ENCODE results near the gene OCRL.

Gene OCRL

DNA sequence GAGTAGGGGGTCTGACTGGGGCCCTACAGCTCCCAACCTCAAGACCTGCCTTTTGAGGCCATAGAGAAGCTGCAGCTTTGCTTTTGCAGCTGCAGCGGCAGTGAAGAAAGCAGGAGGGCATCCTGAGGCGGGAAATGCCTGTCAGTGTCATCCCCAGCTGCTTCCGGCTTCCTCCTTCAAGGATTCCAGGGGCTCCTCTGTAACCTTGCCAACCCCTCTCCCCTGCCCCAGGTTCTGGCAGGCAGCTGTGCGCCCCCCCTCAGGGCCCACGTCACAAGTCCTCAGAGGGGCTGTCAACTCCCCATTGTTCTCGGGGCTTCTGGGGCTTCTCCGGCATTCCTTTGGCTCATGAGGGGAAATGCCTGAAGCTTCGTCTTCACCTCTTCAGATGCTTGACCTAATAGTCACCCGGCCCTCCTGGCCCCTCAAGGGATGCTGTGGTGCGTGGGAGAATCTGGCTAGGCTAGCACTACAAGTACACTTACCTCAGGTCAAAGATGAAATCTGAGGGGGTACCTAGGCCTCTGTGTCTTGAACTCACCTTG lies 82.8 kb downstream of the OCRL start:
- DNase-seq (ENCODE audit: low read depth, low spot score): no peak
- ChIA-PET CTCF (interaction anchor here (0.9 to 2.3 kb wide), 6 partner anchors 13 to 103 kb away, joined by 3 to 16 read pairs (median 4); no protein-coding TSS in a partner anchor), POLR2A (no interaction called here)

DNA sequence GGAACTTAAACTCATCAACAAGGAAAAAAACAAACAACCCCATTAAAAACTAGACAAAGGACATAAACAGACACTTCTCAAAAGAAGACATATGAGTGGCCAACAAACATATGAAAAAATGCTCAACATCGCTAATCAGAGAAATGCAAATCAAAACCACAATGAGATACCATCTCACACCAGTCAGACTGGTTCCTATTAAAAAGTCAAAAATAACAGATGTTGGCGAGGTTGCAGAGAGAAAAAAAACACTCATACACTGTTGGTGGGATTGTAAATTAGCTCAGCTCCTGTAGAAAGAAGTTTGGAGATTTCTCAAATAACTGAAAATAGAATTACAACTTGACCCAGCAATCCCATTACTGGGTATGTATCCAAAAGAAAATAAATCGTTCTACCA lies 86.0 kb downstream of the OCRL start:
- TF ChIP-seq, protein P1, sequence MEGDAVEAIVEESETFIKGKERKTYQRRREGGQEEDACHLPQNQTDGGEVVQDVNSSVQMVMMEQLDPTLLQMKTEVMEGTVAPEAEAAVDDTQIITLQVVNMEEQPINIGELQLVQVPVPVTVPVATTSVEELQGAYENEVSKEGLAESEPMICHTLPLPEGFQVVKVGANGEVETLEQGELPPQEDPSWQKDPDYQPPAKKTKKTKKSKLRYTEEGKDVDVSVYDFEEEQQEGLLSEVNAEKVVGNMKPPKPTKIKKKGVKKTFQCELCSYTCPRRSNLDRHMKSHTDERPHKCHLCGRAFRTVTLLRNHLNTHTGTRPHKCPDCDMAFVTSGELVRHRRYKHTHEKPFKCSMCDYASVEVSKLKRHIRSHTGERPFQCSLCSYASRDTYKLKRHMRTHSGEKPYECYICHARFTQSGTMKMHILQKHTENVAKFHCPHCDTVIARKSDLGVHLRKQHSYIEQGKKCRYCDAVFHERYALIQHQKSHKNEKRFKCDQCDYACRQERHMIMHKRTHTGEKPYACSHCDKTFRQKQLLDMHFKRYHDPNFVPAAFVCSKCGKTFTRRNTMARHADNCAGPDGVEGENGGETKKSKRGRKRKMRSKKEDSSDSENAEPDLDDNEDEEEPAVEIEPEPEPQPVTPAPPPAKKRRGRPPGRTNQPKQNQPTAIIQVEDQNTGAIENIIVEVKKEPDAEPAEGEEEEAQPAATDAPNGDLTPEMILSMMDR (IDR thresholded peaks at IDR 0.05; ENCODE audit: insufficient read depth, low read length, missing control alignments): no peak
- ChIA-PET POLR2A (no interaction called here), CTCF (interaction anchor here (3.7 kb wide), 1 partner anchor 11 kb away, joined by 35 read pairs; no protein-coding TSS in a partner anchor)
- H3K4me3 ChIP-seq (ENCODE audit: low read depth, low read length): no peak overlapping the region
- DNase-seq (ENCODE audit: low read depth, low spot score): no peak

More for the DNA sequence above, 82.8 kb downstream of the OCRL start:
- TF ChIP-seq, protein P1 (IDR thresholded peaks at IDR 0.05; ENCODE audit: insufficient read depth, low read length, missing control alignments): no peak
- H3K4me3 ChIP-seq (ENCODE audit: low read depth, low read length): no peak overlapping the region

DNA sequence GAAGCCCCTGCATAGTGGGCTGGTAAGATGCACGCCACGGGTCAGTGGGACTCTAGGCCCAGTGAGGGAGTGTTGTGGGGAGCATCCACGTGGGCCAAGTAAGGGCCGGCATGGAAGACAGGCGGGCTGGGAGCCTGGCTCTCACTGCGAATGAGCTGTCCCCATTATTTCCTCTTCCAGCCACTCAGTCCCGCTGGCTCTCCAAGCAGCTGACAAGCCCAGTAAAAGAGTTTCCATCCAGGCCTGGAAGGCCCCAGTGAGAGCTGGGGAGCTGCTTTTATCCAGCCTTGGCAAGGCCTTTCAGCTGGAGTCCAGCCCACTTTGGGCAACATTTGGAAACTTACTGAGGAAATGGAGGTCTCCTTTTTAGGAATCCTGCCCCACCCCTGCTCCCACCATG lies 89.8 kb downstream of the OCRL start:
- ChIA-PET POLR2A (no interaction called here), CTCF (interaction anchor here (1.0 to 1.6 kb wide), 2 partner anchors 11 to 97 kb away, joined by 4 to 5 read pairs; no protein-coding TSS in a partner anchor)
- TF ChIP-seq, protein P1 (IDR thresholded peaks at IDR 0.05; ENCODE audit: insufficient read depth, low read length, missing control alignments): no peak
- no peak for DNase-seq (ENCODE audit: low read depth, low spot score)
- H3K4me3 ChIP-seq (ENCODE audit: low read depth, low read length): no peak overlapping the region

DNA sequence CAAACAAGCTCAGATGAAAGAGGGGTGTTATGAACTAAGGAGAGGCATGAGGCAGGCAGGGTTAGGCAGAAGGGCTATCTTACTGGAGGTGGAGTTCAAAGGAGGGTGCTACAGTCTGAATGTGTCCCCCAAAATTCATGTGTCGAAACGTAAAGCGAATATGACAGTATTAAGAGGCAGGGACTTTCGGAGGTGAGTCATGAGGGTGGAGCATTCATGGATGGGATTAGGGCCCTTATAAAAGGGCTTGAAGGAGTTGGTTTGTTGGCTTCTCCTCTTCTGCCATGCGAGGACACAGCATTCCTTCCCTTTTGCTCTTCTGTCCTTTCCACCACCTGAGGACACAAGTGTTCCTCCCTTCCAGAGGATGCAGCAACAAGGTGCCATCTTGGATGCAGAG lies 91.8 kb downstream of the OCRL start:
- H3K4me3 ChIP-seq (ENCODE audit: low read depth, low read length): no peak overlapping the region
- ChIA-PET CTCF (interaction anchor here (1.7 kb wide), 1 partner anchor 95 kb away, joined by 9 read pairs; no protein-coding TSS in a partner anchor), POLR2A (no interaction called here)
- TF ChIP-seq, protein P1 (IDR thresholded peaks at IDR 0.05; ENCODE audit: insufficient read depth, low read length, missing control alignments): no peak
- DNase-seq (ENCODE audit: low read depth, low spot score): no peak

DNA sequence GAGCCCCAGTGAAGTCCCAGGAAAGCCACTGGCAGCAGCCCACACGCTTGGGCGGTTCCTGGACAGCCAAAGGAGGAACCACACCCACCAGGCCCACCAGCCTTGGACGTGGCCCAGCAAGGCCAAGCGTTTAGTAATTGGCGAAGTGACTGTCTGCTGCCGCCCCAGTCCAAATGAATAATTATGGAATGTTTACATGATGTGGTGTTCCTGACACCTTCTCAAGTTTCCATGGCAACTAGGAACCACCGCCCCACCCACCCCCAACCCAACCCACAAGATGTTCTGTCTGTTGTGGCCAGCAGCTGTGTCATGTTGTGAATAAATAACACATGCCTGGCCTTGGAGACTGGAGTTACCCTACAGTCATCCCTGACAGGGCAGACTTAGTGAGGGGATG lies 92.4 kb downstream of the OCRL start:
- ChIA-PET POLR2A (no interaction called here), CTCF (interaction anchor here (1.6 to 10.1 kb wide), 2 partner anchors 95 to 191 kb away, joined by 4 to 260 read pairs; no protein-coding TSS in a partner anchor)
- DNase-seq (ENCODE audit: low read depth, low spot score): no peak
- H3K4me3 ChIP-seq (ENCODE audit: low read depth, low read length): no peak overlapping the region
- TF ChIP-seq, protein P1 (IDR thresholded peaks at IDR 0.05; ENCODE audit: insufficient read depth, low read length, missing control alignments): no peak

DNA sequence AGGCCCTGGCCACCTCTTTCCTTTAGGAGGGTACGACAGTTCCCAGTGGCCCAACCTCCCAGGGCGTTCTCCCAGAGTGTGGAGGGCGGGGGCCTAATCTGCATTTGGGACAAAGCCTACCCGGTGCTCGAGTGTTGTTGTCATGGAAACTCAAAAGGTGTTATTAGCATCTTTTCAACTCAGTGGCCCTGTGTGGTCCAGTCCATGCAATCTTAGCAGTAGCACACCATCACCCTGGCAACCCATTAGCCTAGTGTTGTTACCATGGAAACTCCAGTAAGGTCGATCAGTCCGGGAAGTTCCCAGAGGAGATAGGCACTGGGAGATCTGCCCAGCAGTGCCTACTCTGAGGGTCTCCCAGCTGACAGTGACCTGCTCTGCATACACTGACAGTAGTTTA lies 94.5 kb downstream of the OCRL start:
- ChIA-PET CTCF (interaction anchor here (5.7 to 10.1 kb wide), 2 partner anchors 7 to 93 kb away, joined by 35 to 260 read pairs; no protein-coding TSS in a partner anchor), POLR2A (no interaction called here)
- H3K4me3 ChIP-seq (ENCODE audit: low read depth, low read length): no peak overlapping the region
- TF ChIP-seq, protein P1 (IDR thresholded peaks at IDR 0.05; ENCODE audit: insufficient read depth, low read length, missing control alignments): no peak
- no peak for DNase-seq (ENCODE audit: low read depth, low spot score)

Measured in AG04449 (cell line).